Stimulated activated CD8-positive, alpha-beta memory T cell treated with anti-CD3 and anti-CD28 coated beads, Interleukin-7, amount 100 ng/mL, for 24 hours (primary cell): Measurements from ENCODE around the gene LMTK2.

Source experiments
- DNase-seq: peaks from one replicate; pipeline ENCODE4 v3.0.0-alpha.2; 2020; ENCODE audit warnings: low read depth

LMTK2 gene

GRCh38 chr7:98203261-98203963 lies 96.8 kb downstream of the LMTK2 start:
- no peak for DNase-seq

GRCh38 chr7:98203964-98204605 lies 97.4 kb downstream of the LMTK2 start:
- no peak for DNase-seq

GRCh38 chr7:98204670-98205069 lies 98.0 kb downstream of the LMTK2 start:
- DNase-seq, result no peak

GRCh38 chr7:98205162-98205845 lies 98.6 kb downstream of the LMTK2 start:
- DNase-seq, result no peak

GRCh38 chr7:98206451-98207330 lies 100.0 kb downstream of the LMTK2 start:
- DNase-seq, result no peak

- no peak for DNase-seq
Observed at GRCh38 chr7:98209166-98209920, 102.7 kb downstream of the LMTK2 start.

GRCh38 chr7:98210513-98211220 lies 104.0 kb downstream of the LMTK2 start:
- DNase-seq, result no peak

GRCh38 chr7:98211221-98211675 lies 104.6 kb downstream of the LMTK2 start, which contains the start of gene BHLHA15:
BHLHA15 (plus strand) TSS chr7:98211439; CDS start chr7:98212310, 871 bp downstream.
- DNase-seq, result no peak

- DNase-seq, result no peak
Observed at GRCh38 chr7:98211676-98212531, 105.2 kb downstream of the LMTK2 start.

- DNase-seq, result no peak
Observed at GRCh38 chr7:98212532-98213041, 105.9 kb downstream of the LMTK2 start.

GRCh38 chr7:98213296-98213887 lies 106.7 kb downstream of the LMTK2 start:
- no peak for DNase-seq

GRCh38 chr7:98213888-98214810 lies 107.5 kb downstream of the LMTK2 start:
- no peak for DNase-seq

- DNase-seq, result no peak
Observed at GRCh38 chr7:98214811-98215321, 108.2 kb downstream of the LMTK2 start.

- no peak for DNase-seq
Observed at GRCh38 chr7:98215561-98216495, 109.2 kb downstream of the LMTK2 start.

- DNase-seq, result no peak
Observed at GRCh38 chr7:98216941-98217622, 110.4 kb downstream of the LMTK2 start.
